HPDE6-E6E7 (cell line): ENCODE results near the gene CDK11B.
"Not testable (repeated sequence)": the region's sequence is repeated elsewhere in the genome, so short reads cannot be mapped to it uniquely, and the experiment has no call there.

Experiments
- DNase-seq: peaks from one replicate; pipeline ENCODE4 v3.0.0; 2011; ENCODE audit warnings: missing footprints; ENCODE audit errors: extremely low spot score

CDK11B gene

DNA sequence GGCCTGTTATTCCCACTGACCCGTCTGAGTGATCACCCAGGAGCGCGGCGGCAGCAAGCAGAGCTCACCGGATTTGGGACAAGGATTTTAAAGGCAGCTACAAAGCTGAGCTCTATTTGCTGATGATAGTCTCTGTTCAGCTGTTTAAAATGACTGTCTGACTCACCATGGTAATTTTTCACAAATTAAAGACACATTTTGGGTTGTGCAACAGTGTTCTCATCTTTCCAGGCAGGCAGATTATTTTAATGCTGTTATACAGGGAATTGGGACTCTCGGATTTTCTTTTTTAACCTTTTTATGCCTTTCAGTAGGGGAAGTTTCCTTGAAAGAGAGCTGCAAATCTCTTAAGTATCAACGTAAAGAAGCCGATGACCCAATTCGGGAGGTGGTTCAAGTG lies 3.6 kb upstream of the CDK11B start:
- not testable (repeated sequence) for DNase-seq

DNA sequence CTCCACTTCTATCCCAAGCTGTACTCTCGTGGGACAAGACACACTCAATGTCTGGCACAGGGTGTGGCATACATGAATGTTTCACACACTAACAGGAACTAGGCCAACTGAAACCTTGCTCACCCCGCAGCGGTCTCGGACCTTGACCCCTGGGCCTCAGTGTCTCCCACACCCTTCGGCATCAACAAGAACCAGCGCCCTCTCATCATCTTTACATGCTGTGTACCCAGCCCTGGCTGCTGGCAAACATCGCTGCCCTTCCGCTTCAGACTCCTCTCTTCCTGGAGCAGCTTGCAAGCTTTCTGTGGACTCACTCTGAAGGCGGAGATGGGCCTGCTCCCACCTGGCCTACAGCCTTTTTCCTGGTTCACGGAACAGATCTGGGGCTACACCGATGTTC lies 10.5 kb downstream of the CDK11B start:
- not testable (repeated sequence) for DNase-seq

DNA sequence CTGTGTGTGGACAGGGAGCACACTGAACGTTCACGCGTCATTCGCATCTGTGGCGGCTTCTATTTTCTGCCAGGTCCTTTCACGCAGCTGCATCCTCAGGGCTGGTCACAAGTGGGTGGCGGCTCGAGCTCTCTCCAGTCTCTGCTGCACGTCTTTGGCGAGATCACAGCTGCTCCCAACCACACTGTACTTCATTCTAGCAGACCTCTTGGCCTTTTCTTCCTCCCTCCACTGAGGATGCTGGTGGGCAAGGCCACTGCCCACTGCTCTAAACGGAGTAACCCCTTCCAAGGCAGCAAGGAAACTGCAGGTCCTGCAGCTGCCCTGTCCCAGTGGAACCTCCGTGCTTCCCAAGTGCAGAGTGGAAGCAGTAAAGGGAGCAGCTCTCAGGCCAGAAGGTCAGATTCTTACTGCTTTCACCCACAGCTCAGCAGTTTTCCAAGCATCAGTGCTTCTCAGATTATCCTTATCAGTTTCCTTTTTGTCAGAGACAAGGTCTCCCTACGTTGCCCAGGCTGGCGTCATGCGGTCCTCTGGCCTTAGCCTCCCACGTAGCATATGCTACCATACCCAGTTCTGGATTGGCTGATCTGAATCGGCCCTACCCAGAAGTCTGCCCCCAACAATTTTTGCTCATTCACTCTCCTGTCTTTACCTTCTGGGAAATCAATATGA lies 11.1 kb downstream of the CDK11B start:
- not testable (repeated sequence) for DNase-seq

DNA sequence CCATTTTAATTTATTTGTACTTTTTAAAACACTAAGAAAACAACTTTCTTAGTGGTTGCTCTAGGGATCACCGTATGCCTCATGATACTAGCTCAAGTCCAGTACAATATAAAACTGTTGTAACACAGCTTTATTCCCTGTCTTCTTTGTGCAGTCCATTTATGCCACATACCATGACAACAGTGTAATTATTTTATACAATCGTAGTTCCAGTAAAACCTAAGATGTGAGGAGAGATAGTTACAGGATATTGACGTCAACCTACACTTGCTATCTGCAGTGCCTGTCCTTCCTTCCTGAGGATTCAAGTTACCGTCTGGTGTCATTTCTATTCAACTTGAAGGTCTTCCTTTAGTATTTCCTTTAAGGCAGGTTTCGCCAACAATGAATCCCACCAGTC lies 12.5 kb downstream of the CDK11B start:
- DNase-seq = not testable (repeated sequence)

DNA sequence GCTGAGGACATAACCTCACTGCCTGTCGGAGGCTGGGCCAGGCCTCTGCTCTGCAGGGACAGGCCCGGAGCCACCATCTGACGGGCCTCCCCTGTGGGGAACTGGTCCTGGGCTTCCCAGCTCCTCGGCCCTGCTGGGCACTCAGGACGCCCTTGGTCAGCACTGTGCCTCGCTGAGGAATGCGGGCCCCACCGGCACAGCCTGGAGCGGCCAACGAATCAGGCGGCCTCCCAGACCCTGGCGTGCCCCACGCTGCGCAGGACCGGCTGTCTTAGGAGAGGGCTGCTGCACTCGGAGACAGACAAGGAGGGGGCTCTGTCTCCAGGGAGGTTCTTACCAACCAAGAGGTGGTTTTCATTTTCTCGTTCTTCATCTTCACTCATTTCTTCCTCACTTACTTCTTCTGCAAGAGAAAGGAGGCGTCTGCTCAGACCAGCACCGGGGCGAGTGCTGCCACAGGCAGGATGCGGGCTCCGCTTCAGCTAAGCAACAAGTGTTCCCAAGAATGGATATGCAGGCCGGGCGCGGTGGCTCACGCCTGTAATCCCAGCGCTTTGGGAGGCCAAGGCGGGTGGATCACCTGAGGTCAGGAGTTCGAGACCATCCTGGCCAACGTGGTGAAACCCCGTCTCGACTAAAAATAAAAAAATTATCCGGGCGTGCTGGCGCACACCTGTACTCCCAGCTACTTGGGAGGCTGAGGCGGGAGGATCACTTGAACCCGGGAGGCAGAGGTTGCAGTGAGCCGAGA lies 17.9 kb downstream of the CDK11B start:
- not testable (repeated sequence) for DNase-seq

DNA sequence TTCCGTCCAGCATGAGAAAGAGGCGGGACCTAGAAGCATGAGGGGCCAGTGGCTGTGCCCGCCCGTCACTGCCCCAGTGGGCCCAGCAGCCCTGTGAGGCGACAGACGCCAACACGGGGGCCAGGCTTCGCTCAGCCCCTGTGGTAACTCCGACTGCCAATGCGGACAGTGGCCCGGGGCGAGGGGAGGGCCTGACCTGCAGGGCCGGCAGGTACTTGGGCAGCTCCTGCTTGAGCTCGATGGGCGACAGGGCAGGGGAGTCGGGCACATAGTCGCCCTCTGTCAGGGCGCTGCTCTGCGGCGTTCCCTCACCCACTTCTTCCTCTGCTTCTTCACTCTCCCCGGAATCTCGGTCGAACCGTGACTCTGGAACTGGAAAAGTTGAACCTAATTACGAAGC lies 18.7 kb downstream of the CDK11B start:
- DNase-seq = not testable (repeated sequence)

DNA sequence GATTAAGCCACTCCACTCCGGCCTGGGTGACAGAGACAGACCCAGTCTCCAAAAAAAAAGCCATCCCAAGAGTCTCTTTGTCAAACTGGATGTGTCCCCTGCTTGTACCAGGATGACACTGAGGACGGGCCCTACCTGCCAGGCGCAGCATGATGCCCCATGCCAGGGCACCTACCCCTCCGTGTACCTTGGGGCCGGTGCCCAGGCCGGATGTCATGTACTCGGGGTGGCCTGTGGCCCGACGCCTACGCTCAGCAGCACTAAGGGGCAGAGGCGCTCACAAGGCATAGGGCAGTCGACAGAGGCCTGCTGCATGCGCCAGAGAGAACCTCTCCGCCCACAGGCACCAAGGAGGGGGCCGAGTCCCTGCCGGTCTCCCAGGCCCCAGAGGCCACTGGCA lies 19.4 kb downstream of the CDK11B start:
- DNase-seq = not testable (repeated sequence)

DNA sequence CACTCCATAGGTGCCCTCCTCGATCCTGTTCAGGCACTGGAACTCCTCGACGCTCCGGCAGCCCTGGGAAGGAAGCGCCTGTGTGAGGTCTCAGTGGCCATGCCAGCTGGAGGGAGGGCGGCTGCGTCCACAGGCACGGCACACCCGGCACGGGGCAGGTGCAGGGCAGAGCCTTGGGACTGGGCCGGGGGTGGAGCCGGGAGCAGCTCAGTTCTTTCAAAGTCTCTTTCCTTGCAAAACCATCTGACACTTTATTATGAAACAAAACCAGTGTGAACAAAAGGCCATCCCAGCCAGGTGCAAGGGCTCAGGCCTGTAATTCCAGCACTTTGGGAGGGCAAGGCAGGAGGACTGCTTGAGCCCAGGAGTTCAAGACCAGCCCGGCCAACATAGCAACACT lies 20.3 kb downstream of the CDK11B start:
- not testable (repeated sequence) for DNase-seq

DNA sequence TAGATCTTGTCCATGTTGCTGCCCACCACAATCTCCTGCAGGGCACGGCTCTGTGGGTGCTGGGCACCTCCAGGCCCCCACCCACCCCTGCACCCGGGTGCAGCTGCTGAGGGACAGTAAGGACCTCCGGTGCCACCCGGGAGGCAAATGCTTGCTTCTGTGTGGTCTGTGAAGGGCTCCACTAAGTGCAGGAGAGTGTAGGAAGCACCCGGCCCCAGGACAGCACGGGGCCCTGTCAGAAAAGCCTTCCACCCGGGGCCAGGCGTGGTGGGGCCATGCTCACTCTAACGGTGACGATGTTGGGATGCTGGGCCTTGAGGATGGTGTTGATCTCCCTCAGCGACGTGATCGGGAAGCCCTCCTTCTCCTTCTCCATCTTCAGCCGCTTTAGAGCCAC lies 21.3 kb downstream of the CDK11B start:
- DNase-seq = not testable (repeated sequence)

DNA sequence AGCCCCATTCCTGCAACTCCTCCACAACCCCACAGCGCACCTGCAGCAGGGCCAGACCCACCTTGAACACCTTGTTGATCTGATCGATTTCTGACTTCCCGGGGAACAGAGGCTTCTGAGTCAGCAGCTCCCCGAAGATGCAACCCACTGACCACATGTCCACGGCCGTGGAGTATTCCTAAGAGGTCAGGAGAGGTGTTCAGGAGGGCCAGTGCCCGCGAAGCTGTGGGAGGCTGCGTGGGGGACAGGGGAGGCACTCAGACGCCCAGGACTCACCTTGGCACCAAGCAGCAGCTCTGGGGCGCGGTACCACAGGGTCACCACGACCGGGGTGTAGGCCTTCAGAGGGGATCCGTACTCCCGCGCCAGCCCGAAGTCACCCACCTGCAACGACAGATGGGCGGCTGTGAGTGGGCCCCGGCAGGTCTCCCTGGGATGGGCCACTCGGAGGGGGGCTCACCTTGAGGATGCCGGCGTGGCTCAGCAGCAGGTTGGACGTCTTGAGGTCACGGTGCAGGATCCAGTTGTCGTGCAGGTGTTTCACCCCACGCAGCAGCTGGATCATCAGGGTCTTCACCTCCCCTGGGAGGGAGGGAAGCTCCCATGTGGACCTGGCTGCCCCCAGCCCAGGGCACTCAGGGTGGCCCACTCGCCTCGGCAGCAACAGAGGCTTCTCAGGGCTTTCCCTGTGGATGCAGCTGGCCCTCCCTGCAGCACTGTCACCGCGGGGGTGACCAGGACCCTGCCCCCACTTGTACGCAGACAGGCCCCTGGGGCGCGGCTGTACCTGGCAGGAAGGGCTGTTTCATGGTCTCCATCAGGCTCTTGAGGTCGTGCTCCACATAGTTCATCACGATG lies 22.0 kb downstream of the CDK11B start:
- DNase-seq = not testable (repeated sequence)

DNA sequence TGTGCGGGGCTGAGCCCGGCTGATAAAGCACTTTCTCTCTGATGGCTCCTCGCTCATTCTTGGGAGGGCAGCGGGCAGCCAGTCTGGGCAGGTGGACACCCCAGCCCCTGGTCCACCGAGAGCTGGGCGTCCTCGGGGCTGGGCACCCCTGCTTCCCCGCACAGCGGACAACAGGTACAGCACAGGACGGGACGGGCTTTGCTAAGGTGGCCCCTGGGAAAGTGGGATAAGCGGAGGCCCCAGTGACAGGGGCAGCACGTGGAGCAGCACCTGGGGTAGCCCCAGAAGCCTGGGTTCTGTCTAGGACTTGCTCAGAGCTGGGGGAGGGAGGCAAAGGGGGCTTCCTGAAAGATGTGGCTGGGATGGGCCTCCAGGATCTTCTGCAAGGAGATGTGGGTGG lies 24.2 kb downstream of the CDK11B start:
- not testable (repeated sequence) for DNase-seq

DNA sequence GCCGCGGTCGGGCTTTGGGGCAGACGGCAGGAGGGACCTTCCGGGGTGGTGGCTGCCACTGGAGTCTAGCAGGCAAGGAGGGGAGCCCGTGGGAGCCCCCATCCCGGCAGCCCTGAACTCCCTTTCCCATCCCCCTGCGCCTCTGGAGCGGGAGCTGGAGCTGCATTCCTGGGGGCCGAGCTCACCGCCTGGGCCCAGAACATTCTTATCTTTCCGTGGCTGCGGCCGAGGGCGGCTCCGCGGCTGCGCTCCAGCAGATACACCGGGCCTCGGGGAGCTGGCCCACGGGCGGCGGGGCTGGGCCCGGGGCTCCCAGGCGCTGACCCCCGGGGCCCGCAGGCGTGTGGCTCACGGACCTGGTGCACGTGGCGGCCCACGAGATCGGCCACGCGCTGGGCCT lies 25.4 kb downstream of the CDK11B start:
- DNase-seq = not testable (repeated sequence)

DNA sequence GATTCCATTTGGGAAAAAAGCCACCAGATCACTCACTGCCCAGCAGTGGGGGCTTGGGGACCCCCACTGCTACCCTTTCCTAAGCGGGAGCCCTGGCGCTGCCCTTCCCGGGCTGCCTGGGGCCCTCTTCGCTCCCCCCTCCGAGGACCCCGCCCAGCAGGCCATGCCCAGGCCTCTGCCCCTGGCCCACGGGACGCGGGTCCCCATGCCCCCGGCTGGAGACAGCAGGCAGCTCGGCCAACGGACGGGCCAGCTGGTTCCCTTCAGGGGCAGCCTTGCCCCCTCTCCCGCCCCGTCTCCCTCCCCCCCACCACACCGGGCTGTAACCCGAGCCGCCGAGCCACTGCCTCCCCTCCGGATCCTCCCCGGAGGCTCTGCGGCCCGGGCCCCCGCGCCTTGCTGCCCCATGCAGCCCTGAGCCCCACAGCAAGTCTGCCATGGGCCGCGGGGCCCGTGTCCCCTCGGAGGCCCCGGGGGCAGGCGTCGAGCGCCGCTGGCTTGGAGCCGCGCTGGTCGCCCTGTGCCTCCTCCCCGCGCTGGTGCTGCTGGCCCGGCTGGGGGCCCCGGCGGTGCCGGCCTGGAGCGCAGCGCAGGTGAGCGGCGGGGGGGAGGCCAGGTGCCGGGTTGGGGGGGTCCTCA lies 26.9 kb downstream of the CDK11B start, which contains the start of gene MMP23B:
Gene MMP23B (plus strand): TSS at position 392 of the 639 bp plus-strand sequence. CDS start 46 bp downstream, at position 438.
- DNase-seq = no peak

DNA sequence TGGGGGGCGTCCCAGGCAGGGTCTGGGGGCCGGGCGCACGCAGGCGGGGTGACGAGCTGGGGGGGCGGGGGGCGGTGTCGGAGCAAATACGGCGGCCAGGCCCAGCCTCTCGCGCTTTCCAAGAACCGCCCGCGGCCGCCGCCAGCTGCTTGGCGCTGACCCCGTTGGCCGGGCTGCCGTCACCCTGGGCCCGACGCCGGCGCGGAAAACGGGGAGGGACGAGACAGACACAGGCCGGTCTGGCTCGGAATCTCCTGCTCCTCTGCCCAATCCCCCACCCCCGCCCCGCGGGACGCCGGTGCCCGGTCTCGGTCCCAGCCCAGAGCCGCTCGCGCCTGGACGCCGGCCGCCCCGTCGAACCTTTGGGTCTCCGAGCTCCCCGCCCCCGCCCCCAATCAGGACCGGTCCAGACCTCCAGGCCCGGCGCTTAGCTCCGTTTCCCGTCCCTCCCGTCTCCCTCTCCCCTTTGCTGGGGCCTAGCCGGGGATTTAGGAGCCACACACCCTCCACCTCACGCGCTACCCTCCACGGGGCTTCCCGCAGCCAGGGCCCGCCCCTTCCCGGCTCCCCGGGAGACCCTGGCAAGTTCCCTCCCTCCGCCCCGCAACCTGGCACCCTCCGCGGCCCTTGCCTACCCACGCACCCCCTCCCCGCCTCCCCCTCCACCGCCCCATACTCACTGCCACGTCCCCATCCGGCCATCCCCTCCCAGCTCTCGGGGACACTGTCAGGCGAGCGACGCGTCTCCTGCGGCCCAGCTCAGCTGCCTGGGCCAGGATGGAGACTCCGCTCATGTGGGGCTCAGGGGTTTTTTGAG lies 27.6 kb downstream of the CDK11B start:
- DNase-seq = no peak

DNA sequence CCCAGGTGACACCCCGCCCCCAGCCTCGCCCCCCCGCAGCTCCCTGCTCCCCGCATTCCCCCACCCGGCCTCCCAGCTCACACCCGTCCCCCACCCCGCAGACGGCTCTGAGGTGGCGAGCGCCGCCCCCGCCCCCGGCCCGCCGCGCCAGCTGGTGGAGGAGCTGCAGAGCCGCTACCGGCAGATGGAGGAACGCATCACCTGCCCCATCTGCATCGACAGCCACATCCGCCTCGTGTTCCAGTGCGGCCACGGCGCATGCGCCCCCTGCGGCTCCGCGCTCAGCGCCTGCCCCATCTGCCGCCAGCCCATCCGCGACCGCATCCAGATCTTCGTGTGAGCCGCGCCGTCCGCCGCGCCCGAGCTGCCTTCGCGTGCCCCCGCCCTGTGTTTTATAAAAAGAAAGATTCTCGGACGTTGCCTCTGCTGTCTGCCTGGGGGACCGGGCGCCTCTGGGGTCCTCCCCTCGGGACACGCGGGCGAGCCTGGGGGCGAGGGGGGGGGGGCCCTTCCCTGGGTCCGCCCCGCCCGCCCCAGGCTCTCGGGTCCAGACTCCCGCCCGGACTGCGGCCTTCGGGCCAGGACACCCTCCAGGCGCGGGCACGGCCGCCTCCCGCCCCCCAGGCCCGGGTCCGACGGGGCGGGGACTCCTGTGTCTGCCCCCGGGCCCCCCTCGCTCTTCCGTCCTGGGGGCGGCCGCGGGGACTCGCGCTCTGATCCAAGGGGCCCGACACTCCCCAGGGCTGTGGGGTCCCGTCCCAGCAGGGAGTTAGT lies 28.4 kb downstream of the CDK11B start:
- peak; percentile 97 for DNase-seq

DNA sequence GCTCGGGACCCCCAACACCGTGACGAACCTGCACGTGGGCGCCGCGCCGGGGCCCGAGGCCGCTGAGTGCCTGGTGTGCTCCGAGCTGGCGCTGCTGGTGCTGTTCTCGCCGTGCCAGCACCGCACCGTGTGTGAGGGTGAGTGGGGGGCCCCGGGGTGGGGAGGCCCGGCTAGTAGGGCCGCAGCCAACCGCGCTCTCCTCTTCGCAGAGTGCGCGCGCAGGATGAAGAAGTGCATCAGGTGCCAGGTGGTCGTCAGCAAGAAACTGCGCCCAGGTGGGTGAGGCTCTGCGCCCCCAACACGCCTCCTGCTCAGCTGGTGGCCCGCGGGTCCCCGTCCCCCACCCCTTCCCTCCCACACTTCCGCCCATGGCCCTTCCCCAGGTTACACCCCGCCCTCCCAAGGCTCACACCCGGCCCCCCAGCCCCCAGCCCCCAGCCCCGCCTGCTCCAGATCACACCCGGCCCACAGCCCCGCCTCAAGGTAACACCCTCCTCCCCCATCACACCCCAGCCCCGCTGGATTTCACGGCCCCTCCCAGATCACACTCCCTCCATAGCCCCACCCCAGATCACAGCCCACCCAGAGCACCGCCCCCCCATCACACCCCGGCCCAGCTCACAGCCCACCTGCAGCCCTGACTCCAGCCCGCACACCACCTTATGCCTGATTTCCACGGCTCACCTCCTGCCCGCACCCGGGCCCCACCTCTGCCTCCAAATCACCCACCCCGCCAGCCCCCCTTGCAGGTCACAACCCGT lies 29.2 kb downstream of the CDK11B start:
- no peak for DNase-seq

DNA sequence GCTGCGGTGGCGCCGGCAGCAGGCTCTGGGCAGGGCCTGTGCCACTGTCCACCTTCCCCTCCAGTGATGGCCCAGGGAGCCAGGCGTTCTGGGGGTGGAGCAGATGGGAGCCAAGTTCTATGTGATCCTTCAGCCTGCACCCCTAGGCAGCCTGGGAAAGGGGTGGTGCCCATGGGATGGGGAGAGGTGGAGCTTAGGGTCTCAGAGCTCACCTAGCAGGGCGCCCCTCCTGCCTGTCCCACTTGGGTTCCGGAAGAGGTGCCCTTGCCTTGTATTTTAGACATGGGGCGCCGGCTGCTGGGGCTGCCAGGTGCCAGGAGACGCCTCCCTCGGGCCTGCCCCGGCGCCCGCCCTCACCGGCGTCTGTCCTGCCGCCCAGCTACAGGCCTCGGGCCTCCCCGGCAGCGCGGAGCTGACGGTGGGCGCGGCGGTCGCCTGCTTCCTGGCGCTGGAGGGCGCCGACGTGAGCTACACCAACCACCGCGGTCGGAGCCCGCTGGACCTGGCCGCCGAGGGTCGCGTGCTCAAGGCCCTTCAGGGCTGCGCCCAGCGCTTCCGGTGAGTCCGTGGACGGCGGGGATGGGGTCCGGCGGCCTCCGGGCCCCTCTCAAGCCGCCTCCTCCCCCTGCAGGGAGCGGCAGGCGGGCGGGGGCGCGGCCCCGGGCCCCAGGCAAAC lies 29.9 kb downstream of the CDK11B start:
- DNase-seq = no peak

DNA sequence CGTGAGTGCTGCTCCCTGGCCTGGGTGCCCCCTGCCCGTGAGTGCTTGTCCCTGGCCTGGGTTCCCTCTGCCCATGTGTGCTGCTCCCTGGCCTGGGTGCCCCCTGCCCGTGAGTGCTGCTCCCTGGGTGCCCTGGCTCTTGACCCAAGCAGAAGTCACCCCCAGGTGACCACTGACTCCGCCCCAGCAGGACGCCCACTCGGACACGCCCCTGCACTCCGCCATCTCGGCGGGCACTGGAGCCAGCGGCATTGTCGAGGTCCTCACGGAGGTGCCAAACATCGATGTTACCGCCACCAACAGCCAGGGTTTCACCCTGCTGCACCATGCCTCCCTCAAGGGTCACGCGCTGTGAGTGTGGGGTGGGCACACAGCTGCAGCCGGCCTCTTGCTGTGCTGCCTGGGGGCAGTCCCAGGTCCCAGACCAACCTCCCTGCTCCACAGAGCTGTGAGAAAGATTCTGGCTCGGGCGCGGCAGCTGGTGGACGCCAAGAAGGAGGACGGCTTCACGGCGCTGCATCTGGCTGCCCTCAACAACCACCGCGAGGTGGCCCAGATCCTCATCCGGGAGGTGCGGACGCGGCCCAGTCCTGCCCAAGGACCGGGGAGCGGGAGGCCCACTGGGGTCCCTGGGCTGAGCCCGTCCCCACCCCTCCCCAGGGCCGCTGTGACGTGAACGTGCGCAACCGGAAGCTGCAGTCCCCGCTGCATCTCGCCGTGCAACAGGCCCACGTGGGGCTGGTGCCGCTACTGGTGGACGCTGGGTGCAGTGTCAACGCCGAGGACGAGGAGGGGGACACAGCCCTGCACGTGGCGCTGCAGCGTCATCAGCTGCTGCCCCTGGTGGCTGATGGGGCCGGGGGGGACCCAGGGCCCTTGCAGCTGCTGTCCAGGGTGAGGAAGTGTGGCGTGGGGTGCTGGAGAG lies 30.7 kb downstream of the CDK11B start:
- no peak for DNase-seq
